IMR-90 (cell line): ENCODE results near the gene LAMA2. TPM values are rescaled to one million over a fixed set of nuclear protein-coding genes. Genes with fewer than 3 reads are reported as not detected.

Experiments
- ATAC-seq: fragments of 200-7000 bp; cut with Tn5 transposase; 2 replicates; pipeline ENCODE4 v1.9.1; 2020; ENCODE audit warnings: low read depth, mild to moderate bottlenecking, moderate library complexity
- BruUV-seq: library from RNA; stranded (reverse); fragments of 400-500 nt; replicated peaks from 2 replicates; lab custom pipeline; 2021; lab: Mats Ljungman, UMichigan
- CTCF ChIA-PET: fragments of 300-600 bp; formaldehyde crosslinking; extraction: SDS; loops from one replicate; lab custom pipeline; 2021; ENCODE audit warnings: antibody characterized with exemption; lab: Yijun Ruan, JAX
- POLR2A ChIA-PET: fragments of 300-600 bp; sonication (Branson Sonifier 250); formaldehyde crosslinking; loops from one replicate; lab custom pipeline; 2022; ENCODE audit warnings: antibody characterized with exemption; ENCODE audit not compliant: unreplicated experiment; lab: Charles Lee
- DNase-seq: peaks from one replicate; pipeline ENCODE4 v3.0.0; 2013
- H2AFZ ChIP-seq: replicated peaks from 2 replicates; pipeline ENCODE3; 2013; ENCODE audit warnings: low read length, mild to moderate bottlenecking; ENCODE audit not compliant: poor library complexity
- H2AK5ac ChIP-seq: 2 replicates; pipeline ENCODE4 v1.6.1; 2013; ENCODE audit warnings: low read depth, low read length, inconsistent platforms
- H2AK9ac ChIP-seq: replicated peaks from 2 replicates; pipeline ENCODE3; 2013; ENCODE audit warnings: mild to moderate bottlenecking, low read depth, low read length, moderate library complexity; ENCODE audit not compliant: poor library complexity
- H2BK120ac ChIP-seq: 2 replicates; pipeline ENCODE4 v1.6.1; 2013; ENCODE audit warnings: low read depth, low read length, inconsistent platforms
- H2BK15ac ChIP-seq: 3 replicates; pipeline ENCODE4 v1.6.1; 2013; ENCODE audit warnings: low read depth, low read length, inconsistent platforms
- H2BK20ac ChIP-seq: 2 replicates; pipeline ENCODE4 v1.6.1; 2013; ENCODE audit warnings: low read depth, mild to moderate bottlenecking, inconsistent platforms, low read length, moderate library complexity
- H2BK5ac ChIP-seq: 2 replicates; pipeline ENCODE4 v1.6.1; 2013; ENCODE audit warnings: mild to moderate bottlenecking, low read depth, low read length, inconsistent platforms; ENCODE audit not compliant: poor library complexity, severe bottlenecking
- H3K14ac ChIP-seq: replicated peaks from 2 replicates; pipeline ENCODE4 v1.6.1; 2013; ENCODE audit warnings: low read depth, low read length, inconsistent platforms
- H3K18ac ChIP-seq: 2 replicates; pipeline ENCODE4 v1.6.1; 2013; ENCODE audit warnings: low read depth, low read length, control low read depth
- H3K23ac ChIP-seq: 2 replicates; pipeline ENCODE4 v1.6.1; 2013; ENCODE audit warnings: low read depth, low read length, inconsistent platforms
- H3K27ac ChIP-seq: 2 replicates; pipeline ENCODE4 v1.5.1; 2013; ENCODE audit warnings: mild to moderate bottlenecking, control low read depth, low read length; ENCODE audit not compliant: insufficient read depth
- H3K27me3 ChIP-seq: 2 replicates; pipeline ENCODE4 v1.6.1; 2013; ENCODE audit warnings: low read length; ENCODE audit not compliant: control insufficient read depth, insufficient read depth
- H3K36me3 ChIP-seq: 2 replicates; pipeline ENCODE4 v1.6.1; 2013; ENCODE audit warnings: low read length, mixed read lengths; ENCODE audit not compliant: control insufficient read depth, insufficient read depth
- H3K4ac ChIP-seq: 2 replicates; pipeline ENCODE4 v1.6.1; 2013; ENCODE audit warnings: low read depth, low read length, inconsistent platforms
- H3K4me1 ChIP-seq: 2 replicates; pipeline ENCODE4 v1.6.1; 2013; ENCODE audit warnings: low read length, mixed read lengths; ENCODE audit not compliant: control insufficient read depth, insufficient read depth
- H3K4me2 ChIP-seq: 2 replicates; pipeline ENCODE4 v1.6.1; 2013; ENCODE audit warnings: low read depth, mild to moderate bottlenecking, control low read depth, low read length, moderate library complexity
- H3K4me3 ChIP-seq: 2 replicates; pipeline ENCODE4 v1.5.1; 2013; ENCODE audit warnings: low read depth, mild to moderate bottlenecking, control low read depth, low read length, moderate library complexity; ENCODE audit not compliant: insufficient read depth
- H3K56ac ChIP-seq: 2 replicates; pipeline ENCODE4 v1.6.1; 2013; ENCODE audit warnings: low read length, inconsistent platforms; ENCODE audit not compliant: insufficient read depth; ENCODE audit errors: extremely low read depth
- H3K79me1 ChIP-seq, 2 experiments: 2 replicates each; pipeline ENCODE4 v1.6.1; 2013; ENCODE audit warnings: low read length in 2 of 2, inconsistent platforms in 1 of 2, low read depth in 1 of 2
- H3K9ac ChIP-seq: 2 replicates; pipeline ENCODE4 v1.6.1; 2013; ENCODE audit warnings: low read depth, low read length, control low read depth
- H3K9me1 ChIP-seq: 2 replicates; pipeline ENCODE4 v1.6.1; 2013; ENCODE audit warnings: low read length, inconsistent platforms; ENCODE audit not compliant: insufficient read depth
- H3K9me3 ChIP-seq: 2 replicates; pipeline ENCODE4 v1.6.1; 2013; ENCODE audit warnings: low read length; ENCODE audit not compliant: control insufficient read depth, insufficient read depth
- H4K20me1 ChIP-seq: 2 replicates; pipeline ENCODE4 v1.6.1; 2013; ENCODE audit warnings: low read length, inconsistent platforms; ENCODE audit not compliant: insufficient read depth
- H4K5ac ChIP-seq: 2 replicates; pipeline ENCODE4 v1.6.1; 2013; ENCODE audit warnings: mild to moderate bottlenecking, low read depth, low read length, control low read depth
- H4K8ac ChIP-seq, 2 experiments: 2 replicates each; pipeline ENCODE4 v1.6.1; 2013; ENCODE audit warnings: low read depth in 2 of 2, low read length in 2 of 2, control low read depth in 1 of 2, inconsistent platforms in 1 of 2
- H4K91ac ChIP-seq: 2 replicates; pipeline ENCODE4 v1.6.1; 2013; ENCODE audit warnings: low read depth, low read length, inconsistent platforms; ENCODE audit not compliant: insufficient read depth
- BHLHE40 ChIP-seq: fragments of 150-350 bp; IDR thresholded peaks from 2 replicates; pipeline ENCODE4 v1.6.1; 2016; ENCODE audit warnings: mild to moderate bottlenecking, low read depth, low read length
- CEBPB ChIP-seq: IDR thresholded peaks from 2 replicates; pipeline ENCODE4 v1.6.1; 2012; ENCODE audit warnings: low read depth, low read length, improper control_type of control experiment
- CHD1 ChIP-seq: IDR thresholded peaks from 2 replicates; pipeline ENCODE4 v1.6.1; 2012; ENCODE audit warnings: low read depth, low read length, improper control_type of control experiment
- FOS ChIP-seq: fragments of 150-350 bp; IDR thresholded peaks from 2 replicates; pipeline ENCODE4 v1.6.1; 2016; ENCODE audit warnings: low read depth, low read length
- MAFK ChIP-seq: IDR thresholded peaks from 2 replicates; pipeline ENCODE4 v1.6.1; 2012; ENCODE audit warnings: low read depth, low read length, improper control_type of control experiment
- MAZ ChIP-seq: IDR thresholded peaks from 2 replicates; pipeline ENCODE4 v1.6.1; 2012; ENCODE audit warnings: low read depth, mild to moderate bottlenecking, low read length, improper control_type of control experiment, moderate library complexity, borderline replicate concordance
- MXI1 ChIP-seq: IDR thresholded peaks from 2 replicates; pipeline ENCODE4 v1.6.1; 2012; ENCODE audit warnings: low read depth, mild to moderate bottlenecking, low read length, moderate library complexity, borderline replicate concordance
- NFE2L2 ChIP-seq: fragments of 150-350 bp; IDR thresholded peaks from 2 replicates; pipeline ENCODE4 v1.6.1; 2016; ENCODE audit warnings: low read depth, mild to moderate bottlenecking, low read length
- POLR2A ChIP-seq: IDR thresholded peaks from 2 replicates; pipeline ENCODE4 v1.6.1; 2012; ENCODE audit warnings: mild to moderate bottlenecking, low read depth, low read length
- RAD21 ChIP-seq: IDR thresholded peaks from 2 replicates; pipeline ENCODE4 v1.6.1; 2012; ENCODE audit warnings: low read length, improper control_type of control experiment
- RCOR1 ChIP-seq: IDR thresholded peaks from 2 replicates; pipeline ENCODE4 v1.6.1; 2012; ENCODE audit warnings: mild to moderate bottlenecking, low read length, improper control_type of control experiment; ENCODE audit not compliant: insufficient replicate concordance
- RFX5 ChIP-seq: IDR thresholded peaks from 2 replicates; pipeline ENCODE4 v1.8.0; 2012; ENCODE audit warnings: low read depth, mild to moderate bottlenecking, low read length, moderate library complexity
- SMC3 ChIP-seq: fragments of 150-350 bp; IDR thresholded peaks from 2 replicates; pipeline ENCODE4 v1.6.1; 2016; ENCODE audit warnings: low read depth, mild to moderate bottlenecking, antibody characterized with exemption, low read length, moderate library complexity
- WGBS, 2 experiments: methylation state at CpG; one replicate each; pipeline versions ENCODE4 v1.1.5 to v1.1.7; 2013; ENCODE audit warnings: missing lambda C conversion rate in 2 of 2; ENCODE audit not compliant: insufficient read length in 1 of 2; ENCODE audit errors: extremely low coverage in 2 of 2; 5-methylcytosine and 5-hydroxymethylcytosine counted together
- dilution Hi-C: fragments of 300-500 bp; cut with HindIII; formaldehyde crosslinking; loops from one replicate; pipeline ENCODE4 v1.14.3; 2018; ENCODE audit warnings: low sequenced_read_pairs; ENCODE audit not compliant: unreplicated experiment
- in situ Hi-C: fragments of 300-500 bp; cut with MboI; formaldehyde crosslinking; loops from 3 replicates; pipeline ENCODE4 v1.14.3; 2019; ENCODE audit warnings: low sequenced_read_pairs, inconsistent platforms, mixed read lengths
- intact Hi-C: fragments of 100-400 bp; cut with micrococcal nuclease; formaldehyde crosslinking; loops from 2 replicates; pipeline ENCODE4 v1.10.0; 2022
- polyA plus RNA-seq, 3 experiments: library from polyadenylated mRNA; depleted of rRNA; stranded (reverse); fragments of >200 nt; gene quantifications; 2 replicates each; pipeline ENCODE4 v1.2.3, GENCODE V29; 2012; ENCODE audit warnings: low replicate concordance in 1 of 3
- total RNA-seq: library from RNA; depleted of rRNA; stranded (reverse); fragments of >200 nt; gene quantifications from 2 replicates; pipeline ENCODE4 v1.2.3, GENCODE V29; 2012
- TF ChIP-seq, protein P1 (sequence below): fragments of 150-350 bp; IDR thresholded peaks from 2 replicates; pipeline ENCODE4 v1.6.1; 2016; ENCODE audit warnings: low read depth, mild to moderate bottlenecking, low read length, moderate library complexity, borderline replicate concordance
- TF ChIP-seq, protein P2 (sequence below): fragments of 150-350 bp; IDR thresholded peaks from 2 replicates; pipeline ENCODE4 v1.6.1; 2017; ENCODE audit warnings: mild to moderate bottlenecking, antibody characterized with exemption, low read length, low read depth
- TF ChIP-seq, protein P3 (sequence below): conservative IDR thresholded peaks from 2 replicates; pipeline ENCODE4 v1.5.1; 2012; ENCODE audit warnings: mild to moderate bottlenecking, low read depth, low read length, improper control_type of control experiment

Gene LAMA2
- total and polyA plus RNA-seq, 2 of the 4 experiments (the other 2 are of a cell fraction): 9.9 to 13.3 TPM

DNA sequence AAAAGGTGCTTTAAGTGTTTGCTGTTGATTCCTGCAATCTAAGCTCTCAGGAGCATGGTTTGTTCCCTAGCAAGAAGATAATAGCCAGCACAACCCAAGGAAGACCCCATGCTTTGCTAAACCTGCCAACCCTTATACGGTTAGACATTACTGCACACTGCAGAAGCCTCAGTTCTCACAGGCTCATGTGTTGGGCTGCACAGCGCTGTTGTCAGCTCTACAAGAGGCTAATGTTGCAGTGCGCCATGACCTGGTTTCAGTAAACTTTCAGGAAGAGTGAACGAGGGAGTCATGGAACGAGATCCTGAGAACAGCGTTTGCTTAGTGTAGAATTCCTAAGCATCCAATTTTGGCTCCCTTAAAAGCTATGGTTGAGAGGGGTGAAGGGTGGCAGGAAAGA is 608.5 kb downstream of the LAMA2 start:
- H4K5ac ChIP-seq: peak overlapping the region; percentile 55
- H3K9me1 ChIP-seq: peaks cover 3% of the 10 kb centered on the region
- ATAC-seq (peak; percentile 4; the same call in 1 of the 2 replicates), DNase-seq (peak; percentile 16)
- H3K23ac ChIP-seq: peak overlapping the region; percentile 86; the same call in 1 of the 2 replicates
- H3K14ac ChIP-seq: peak overlapping the region; percentile 91
- H2BK20ac ChIP-seq: peak overlapping the region; percentile 100
- peak overlapping the region; percentile 97 for H3K4ac ChIP-seq
- peak overlapping the region; percentile 99 for H3K27ac ChIP-seq
- H3K36me3 ChIP-seq: no peaks in the 10 kb centered on the region
- H4K20me1 ChIP-seq: no peaks in the 10 kb centered on the region
- dilution Hi-C loops: no loop called here
- H3K27me3 ChIP-seq: no peaks in the 10 kb centered on the region
- H3K18ac ChIP-seq: peak overlapping the region; percentile 59
- 100% methylated on average over 2 of the region's 6 CpGs; no CpG with 5 or more reads in 1 of the 2 experiments for WGBS, 2 experiments
- peak overlapping the region; percentile 98 for H2BK15ac ChIP-seq
- H3K9ac ChIP-seq: peak overlapping the region; percentile 55; the same call in 1 of the 2 replicates
- no peak overlapping the region for H3K4me3 ChIP-seq
- H3K9me3 ChIP-seq: no peaks in the 10 kb centered on the region
- CTCF ChIA-PET: no interaction called here
- H2AFZ ChIP-seq: peak overlapping the region; percentile 27
- BruUV-seq: no TSS peak
- intact Hi-C loops: no loop called here
- peaks cover 15% of the 10 kb centered on the region for H3K4me1 ChIP-seq
- in situ Hi-C loops: loop anchor here (10.0 kb wide), 2 partner anchors 273 to 533 kb away; no protein-coding TSS in a partner anchor
- peak overlapping the region; percentile 88 for H3K56ac ChIP-seq
- peak overlapping the region; percentile 91 for H2AK9ac ChIP-seq
- peak overlapping the region; percentile 98 for H2BK120ac ChIP-seq
- peak overlapping the region; percentile 98 for H2BK5ac ChIP-seq
- POLR2A ChIA-PET: no interaction called here
- H3K4me2 ChIP-seq: peak overlapping the region; percentile 84
- peak overlapping the region; percentile 99 for H2AK5ac ChIP-seq
- H3K79me1 ChIP-seq: no peaks in the 10 kb centered on the region
- no peak for TF ChIP-seq SMC3
- TF ChIP-seq MAFK: no peak
- TF ChIP-seq, protein P1, sequence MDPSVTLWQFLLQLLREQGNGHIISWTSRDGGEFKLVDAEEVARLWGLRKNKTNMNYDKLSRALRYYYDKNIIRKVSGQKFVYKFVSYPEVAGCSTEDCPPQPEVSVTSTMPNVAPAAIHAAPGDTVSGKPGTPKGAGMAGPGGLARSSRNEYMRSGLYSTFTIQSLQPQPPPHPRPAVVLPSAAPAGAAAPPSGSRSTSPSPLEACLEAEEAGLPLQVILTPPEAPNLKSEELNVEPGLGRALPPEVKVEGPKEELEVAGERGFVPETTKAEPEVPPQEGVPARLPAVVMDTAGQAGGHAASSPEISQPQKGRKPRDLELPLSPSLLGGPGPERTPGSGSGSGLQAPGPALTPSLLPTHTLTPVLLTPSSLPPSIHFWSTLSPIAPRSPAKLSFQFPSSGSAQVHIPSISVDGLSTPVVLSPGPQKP: no peak
- TF ChIP-seq, protein P2, sequence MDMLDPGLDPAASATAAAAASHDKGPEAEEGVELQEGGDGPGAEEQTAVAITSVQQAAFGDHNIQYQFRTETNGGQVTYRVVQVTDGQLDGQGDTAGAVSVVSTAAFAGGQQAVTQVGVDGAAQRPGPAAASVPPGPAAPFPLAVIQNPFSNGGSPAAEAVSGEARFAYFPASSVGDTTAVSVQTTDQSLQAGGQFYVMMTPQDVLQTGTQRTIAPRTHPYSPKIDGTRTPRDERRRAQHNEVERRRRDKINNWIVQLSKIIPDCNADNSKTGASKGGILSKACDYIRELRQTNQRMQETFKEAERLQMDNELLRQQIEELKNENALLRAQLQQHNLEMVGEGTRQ: no peak
- no peak for TF ChIP-seq NFE2L2
- TF ChIP-seq FOS: no peak
- TF ChIP-seq BHLHE40: no peak
- TF ChIP-seq RFX5: no peak
- TF ChIP-seq MXI1: no peak
- no peak for TF ChIP-seq CEBPB
- TF ChIP-seq, protein P3, sequence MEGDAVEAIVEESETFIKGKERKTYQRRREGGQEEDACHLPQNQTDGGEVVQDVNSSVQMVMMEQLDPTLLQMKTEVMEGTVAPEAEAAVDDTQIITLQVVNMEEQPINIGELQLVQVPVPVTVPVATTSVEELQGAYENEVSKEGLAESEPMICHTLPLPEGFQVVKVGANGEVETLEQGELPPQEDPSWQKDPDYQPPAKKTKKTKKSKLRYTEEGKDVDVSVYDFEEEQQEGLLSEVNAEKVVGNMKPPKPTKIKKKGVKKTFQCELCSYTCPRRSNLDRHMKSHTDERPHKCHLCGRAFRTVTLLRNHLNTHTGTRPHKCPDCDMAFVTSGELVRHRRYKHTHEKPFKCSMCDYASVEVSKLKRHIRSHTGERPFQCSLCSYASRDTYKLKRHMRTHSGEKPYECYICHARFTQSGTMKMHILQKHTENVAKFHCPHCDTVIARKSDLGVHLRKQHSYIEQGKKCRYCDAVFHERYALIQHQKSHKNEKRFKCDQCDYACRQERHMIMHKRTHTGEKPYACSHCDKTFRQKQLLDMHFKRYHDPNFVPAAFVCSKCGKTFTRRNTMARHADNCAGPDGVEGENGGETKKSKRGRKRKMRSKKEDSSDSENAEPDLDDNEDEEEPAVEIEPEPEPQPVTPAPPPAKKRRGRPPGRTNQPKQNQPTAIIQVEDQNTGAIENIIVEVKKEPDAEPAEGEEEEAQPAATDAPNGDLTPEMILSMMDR: no peak
- no peak for TF ChIP-seq MAZ
- TF ChIP-seq RCOR1: no peak
- no peak for TF ChIP-seq RAD21
- TF ChIP-seq CHD1: no peak
- no peak for TF ChIP-seq POLR2A
- peak overlapping the region; percentile 95 for H4K91ac ChIP-seq
- peak overlapping the region; percentile 85 to 96 for H4K8ac ChIP-seq
